NCI-H2171 (cell line): ENCODE data around the gene KDF1.
A peak's percentile ranks its signal among the peaks of the same experiment; 100 is the strongest.
"Not testable (repeated sequence)": the region's sequence is repeated elsewhere in the genome, so short reads cannot be mapped to it uniquely, and the experiment has no call there.

ENCODE experiments used
- DNase-seq: peaks from one replicate; lab custom pipeline; 2025; lab: John Stamatoyannopoulos, UW

The KDF1 gene

DNA sequence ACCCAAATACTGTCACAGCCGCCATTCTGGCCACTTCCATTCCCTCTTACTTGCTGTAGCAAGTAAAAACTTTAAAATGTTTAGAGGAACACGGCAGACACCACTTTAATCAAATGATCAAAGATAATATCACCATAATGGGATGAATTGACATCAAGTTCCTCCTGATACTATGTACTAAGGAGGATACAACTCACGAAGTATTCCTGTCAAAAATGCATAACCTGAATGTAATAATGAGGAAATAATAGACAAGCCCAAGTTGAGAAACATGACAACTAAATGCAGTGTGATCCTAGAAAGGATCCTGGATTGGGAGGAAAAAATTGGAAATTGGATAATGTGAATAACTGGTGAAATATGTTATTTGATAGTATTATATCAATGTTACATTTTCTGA lies 3.9 kb downstream of the KDF1 start:
- DNase-seq = no peak

DNA sequence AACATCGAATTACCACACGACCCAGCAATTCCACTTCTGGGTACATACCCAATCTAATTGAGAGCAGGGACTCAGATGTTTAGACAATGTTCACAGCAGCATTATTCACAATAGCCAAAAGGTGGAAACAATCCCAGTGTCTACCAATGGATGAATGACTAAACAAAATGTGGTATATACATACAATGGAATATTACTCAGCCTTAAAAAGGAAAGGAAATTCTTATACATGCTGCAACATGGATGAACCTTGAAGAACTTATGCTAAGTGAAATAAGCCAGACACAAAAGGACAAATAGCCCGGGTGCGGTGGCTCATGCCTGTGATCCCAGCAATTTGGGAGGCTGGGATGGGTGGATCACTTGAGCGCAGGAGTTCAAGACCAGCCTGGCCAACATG lies 6.9 kb downstream of the KDF1 start:
- DNase-seq = no peak

DNA sequence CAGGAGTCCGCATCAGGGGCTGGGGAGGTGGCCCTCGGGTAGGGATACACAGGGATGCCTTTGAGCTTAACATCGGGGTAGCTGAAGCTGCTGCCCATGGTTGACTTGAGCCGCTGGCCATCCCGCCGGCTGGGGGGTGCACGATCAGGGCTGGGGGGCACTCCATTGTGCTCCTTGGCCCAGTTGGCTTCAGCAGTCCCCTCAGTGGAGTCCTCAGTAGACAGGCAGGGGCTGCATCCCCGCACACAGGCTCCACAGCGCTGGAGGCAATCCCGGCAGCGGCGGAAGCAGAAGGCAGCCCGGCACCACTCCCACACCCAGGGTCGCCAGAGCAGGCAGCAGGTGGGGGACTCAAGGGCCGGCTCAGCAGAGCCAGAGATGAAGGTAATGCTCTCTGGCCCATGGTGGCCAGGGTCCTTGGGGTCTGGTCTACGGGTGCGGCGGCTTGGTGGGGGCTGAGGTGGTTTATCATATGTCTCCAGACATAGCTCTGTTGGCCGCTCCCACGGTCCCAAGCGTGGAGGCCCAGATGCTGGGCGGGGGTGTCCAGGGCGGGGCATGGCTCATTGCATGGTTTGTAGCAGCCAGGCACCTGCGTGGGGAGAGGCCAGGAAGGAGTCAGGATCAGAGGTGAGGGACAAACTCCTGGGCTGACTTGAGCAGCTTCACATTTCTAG lies 8.3 kb downstream of the KDF1 start:
- no peak for DNase-seq

DNA sequence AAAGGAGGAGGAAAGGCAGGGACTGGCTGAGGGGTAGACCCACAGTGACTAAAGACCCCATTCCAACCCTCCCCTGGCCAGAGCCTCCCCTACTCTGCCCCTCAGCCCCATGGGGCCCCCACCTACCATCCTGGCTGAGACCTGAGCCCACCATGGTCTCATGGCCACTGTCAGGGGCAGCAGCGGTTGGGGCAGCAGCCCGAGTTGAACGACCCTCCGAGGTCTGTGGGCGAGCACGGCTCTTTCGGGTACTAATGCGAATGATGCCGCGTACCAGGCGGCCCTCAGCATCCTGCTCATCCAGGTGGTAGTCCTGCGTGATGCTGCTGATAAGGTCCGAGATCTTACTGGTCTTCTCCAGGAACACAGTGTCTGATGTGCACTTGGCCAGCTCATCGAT lies 9.1 kb downstream of the KDF1 start:
- no peak for DNase-seq

DNA sequence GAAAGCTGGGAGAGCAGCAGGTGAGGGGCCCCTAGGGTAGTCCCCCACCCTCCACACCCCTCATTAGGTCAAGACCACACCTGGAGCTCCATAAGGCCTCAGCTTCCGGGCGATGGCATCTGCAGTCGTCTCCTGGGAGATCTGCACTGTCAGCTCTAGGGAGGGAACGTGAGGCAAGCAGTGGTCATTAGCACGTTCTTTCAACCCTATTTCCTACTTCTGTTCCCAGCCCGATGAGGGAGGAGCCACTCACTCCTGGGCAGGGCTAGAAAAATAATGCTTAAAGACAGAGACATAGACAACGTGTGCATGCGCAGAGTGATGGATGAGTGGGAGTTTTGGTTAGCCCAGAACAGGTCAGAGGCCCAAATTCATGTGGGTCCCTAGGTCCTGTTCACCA lies 9.7 kb downstream of the KDF1 start:
- no peak for DNase-seq

DNA sequence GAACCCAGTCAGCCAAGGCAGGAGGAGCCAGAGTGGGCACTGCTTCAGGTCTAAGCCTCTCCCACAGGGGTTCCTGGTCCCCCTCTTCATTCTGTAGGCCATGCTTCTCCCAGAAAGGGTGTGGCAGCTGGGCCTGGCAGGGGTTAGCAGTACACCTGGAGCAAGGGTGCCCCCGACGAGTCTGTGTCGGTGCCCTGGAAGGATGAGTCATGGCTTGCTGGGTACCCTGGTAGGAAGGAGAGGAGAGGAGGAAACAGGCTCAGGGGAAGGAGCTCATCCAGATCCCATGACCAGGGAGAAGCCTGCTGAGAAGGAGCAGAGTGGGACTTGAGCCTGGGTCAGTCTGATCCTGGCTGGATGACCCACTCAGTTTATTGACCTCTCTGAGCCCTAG lies 10.3 kb downstream of the KDF1 start:
- no peak for DNase-seq

DNA sequence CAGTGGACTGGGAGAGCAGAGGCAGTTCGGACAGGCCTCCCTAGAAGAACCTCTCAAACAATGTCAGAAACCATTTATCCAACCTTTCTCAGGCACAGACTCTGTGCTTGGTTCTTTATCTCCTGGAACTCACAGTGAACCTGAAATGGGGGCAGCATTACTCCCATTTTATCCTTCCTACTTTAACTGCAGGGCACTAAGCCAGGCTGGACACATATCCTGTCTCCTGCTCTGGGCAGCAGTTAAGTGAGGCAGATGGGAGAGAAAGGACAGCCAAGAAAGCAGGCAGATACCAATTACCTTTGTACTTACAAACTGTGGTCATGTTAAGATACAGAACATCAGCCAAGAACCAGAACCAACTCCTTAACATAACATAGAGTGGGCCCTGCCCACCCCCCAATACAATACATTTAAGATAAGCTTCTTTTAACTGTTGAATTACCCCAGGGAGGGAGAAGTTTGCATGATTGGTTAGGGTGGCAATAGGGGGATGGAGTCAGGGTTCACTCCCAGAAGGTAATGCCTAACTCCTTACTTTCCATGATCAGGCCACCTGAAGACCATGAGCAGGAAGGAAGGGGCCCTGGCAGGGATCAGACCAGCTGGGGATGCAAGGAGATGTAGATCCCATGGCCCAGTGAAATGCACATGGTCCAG lies 10.9 kb downstream of the KDF1 start:
- DNase-seq = no peak

DNA sequence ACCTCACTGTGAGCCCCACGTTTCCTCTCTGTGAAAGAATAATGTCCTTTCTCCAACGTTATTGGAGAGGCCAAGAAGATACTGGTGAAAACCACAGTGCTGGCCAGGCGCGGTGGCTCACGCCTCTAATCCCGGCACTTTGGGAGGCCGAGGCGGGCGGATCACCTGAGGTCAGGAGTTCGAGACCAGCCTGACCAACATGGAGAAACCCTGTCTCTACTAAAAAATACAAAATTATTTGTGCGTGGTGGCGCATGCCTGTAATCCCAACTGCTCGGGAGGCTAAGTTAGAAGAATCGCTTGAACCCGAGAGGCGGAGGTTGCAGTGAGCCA lies 11.6 kb downstream of the KDF1 start:
- DNase-seq = not testable (repeated sequence)

DNA sequence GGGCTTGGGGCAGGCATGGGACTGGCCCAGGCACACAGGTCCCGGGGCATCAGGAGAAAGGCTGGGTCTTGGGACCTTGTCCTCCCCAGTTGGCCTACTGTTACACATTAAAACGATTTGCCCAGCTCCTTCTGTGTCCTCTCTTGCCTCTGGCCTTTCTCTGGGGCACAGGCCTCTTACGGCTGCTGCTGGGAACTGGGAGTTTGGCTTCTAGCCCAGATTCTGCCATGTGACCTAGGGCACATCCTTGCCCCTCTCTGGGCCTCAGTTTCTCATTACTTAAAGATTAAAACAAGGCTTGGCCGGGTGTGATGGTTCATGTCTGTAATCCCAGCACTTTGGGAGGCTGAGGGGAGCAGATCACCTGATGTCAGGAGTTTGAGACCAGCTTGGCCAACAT lies 14.0 kb downstream of the KDF1 start:
- DNase-seq = no peak

DNA sequence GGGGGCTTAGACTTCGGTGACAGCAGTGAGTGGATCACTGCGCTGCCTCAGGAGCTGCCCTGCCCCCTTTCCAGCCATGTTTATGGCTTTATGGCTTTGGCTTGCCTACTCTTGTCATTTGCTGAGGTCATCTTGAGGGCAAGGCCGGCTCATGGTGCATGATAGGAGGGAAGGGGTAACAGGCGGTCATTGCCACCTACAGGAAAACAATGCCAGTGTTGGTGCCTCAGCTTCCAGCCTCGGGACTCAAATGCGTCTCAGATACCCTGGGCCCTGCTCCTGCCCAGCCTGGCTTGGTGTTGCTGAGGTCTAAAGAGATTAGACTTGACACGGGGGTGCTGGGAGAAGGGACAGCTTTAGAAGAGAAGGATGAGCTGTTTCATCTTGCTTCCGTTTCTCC lies 14.5 kb downstream of the KDF1 start:
- DNase-seq = no peak

DNA sequence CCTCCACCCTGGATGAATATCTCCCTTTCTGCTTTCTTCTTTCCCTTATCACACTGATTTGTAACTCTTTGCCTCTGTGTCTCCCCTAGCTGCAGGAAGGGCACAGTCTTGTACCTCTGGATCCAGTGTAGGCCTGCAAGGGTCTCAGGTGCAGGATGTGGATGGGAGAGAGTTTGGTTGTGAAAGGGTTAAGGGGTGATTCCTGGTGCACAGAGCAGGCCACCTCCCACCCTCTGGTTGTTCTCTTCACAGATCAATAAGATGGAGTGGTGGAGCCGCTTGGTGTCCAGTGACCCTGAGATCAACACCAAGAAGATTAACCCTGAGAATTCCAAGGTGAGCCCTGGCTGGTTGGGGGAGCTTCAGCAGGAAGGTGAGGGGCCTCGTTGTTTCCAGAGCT lies 15.1 kb downstream of the KDF1 start:
- no peak for DNase-seq

DNA sequence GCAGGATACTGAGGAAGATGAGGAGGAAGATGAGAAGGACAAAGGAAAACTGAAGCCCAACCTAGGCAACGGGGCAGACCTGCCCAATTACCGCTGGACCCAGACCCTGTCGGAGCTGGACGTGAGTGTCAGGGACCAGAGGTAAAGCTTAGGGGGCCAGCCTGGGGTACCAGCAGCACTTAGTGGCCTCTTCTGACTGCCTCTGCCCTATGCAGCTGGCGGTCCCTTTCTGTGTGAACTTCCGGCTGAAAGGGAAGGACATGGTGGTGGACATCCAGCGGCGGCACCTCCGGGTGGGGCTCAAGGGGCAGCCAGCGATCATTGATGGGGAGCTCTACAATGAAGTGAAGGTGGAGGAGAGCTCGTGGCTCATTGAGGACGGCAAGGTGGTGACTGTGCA lies 17.6 kb downstream of the KDF1 start:
- no peak for DNase-seq

DNA sequence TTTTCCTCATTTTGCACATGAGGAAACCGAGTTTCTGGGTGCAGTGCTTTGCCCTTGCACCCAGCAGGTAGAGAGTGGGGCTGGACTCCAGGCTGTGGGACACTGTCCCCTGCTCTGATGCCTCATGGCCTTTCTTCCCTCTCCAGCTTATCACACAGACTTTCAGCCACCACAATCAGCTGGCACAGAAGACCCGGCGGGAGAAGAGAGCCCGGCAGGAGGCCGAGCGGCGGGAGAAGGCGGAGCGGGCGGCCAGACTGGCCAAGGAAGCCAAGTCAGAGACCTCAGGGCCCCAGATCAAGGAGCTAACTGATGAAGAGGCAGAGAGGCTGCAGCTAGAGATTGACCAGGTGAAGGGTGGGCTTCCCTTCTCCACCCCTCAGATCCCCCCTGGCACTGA lies 19.0 kb downstream of the KDF1 start:
- DNase-seq = no peak

DNA sequence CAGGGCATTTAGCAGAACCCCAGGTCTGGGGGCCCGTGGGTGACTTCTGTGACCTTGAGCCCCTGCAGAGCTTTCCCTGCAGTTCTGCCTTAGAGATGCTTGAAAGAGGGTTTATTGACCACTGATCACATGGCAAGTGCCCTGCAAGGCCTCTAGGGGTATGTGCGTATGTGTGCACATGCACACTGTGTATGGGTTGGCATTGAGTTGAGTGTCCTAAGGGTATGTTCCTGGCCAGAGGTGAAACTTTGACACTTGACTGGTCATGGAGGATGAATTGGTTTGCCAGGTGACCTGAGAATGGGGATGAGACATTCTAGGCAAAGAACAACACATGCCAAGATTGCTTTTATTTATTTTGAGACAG lies 21.6 kb downstream of the KDF1 start:
- no peak for DNase-seq

DNA sequence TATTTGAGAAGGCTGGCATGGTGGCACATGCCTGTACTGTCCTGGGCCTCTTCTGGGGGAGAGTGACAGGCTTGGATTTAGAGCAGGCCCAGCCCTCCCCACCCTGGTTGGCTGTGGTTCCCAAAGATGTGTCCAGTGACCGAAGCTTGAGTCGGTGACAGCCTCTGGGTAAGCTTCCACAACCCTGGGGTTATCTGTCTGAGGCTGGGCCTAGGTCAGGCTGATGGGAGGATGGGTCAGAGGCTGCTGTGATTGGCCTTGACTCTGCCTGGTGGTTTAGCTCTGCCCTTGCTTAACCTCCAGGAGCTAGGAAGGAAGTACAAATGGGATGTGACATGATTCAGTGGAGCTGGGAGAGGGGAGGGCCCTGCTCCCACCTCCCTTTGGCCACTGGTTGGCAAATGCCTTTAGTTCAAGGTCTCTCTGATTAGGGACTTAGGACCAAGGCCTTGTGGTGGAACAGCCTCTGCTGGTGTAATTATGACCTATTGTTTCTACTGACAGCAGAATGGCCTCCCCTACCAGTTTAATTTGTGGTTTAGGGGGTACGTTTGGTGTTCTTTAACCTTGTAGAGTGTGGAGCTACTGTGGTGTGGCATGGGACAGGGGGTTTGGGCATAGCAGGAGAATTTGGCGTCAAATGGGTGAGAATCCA lies 22.1 kb downstream of the KDF1 start:
- DNase-seq = no peak

DNA sequence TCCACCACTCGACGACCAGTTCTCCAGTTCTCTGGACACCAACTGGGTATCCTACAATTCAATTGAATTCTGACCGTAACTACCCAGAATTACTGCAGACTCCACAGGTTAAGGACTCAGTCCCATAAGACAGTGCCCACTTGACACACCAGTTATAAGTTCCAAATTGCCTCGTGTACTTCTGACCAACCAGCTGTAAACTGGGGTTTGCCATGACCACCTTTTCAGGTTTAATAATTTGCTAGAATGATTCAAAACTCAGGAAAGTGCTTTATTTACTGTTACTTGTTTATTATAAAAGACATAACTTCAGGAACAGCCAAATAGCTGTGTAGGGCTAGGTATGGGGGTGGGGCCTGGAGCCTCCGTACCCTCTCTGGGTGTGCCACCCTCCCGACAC lies 23.4 kb downstream of the KDF1 start:
- DNase-seq = no peak

DNA sequence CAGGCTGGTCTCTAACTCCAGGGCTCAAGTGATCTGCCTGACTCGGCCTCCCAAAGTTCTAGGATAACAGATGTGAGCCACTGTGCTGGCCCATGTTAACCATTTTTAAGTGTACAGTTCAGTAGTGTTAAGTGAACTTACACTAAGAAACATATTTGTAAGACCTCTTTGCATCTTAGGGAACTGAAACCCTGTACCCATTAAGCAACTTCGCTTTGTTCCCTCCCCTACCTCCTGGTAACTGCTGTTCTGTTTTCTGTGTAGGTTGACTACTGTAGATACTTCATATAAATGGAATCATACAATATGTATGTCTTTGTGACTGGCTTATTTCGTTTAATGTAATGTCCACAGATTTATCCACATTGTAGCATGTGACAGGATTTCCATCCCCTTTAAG lies 27.7 kb downstream of the KDF1 start:
- no peak for DNase-seq

DNA sequence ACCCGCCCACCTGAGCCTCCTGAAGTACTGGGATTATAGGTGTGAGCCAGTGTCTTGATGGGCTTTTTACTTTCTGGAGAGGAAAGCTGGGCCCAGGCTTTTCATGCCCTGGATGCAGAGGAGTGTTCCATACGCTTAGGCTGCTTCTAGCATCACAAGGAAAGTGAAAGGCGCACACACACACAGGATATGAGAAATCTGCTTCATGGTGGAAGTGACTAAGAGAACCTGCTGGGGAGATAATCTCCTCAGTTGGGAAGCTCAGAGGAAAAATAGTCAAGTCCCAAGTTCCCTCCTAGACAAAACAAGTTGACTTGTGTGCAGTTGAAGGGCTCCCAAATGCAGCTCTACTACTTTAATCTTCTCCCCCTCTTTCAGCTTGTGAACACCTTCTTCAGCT lies 36.6 kb downstream of the KDF1 start:
- DNase-seq = no peak

DNA sequence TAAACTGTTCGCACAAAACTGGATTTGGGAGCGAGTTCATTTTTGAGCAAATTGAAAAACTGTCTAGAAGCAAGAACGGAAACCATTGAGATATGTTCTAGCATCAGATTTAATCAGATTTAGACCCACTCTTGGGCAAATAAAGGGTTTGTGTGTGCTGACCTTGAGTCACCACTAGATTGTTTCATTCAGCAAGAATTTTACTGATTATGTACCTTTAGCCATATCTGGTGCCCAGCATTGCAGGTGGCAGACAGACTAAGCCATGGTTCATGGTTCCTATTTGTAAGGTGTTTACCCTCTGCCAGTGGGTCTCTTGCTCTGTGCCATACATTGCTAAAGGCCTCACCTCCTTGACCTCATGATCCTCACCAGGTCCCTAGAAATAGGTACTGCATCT lies 37.4 kb downstream of the KDF1 start:
- DNase-seq = no peak

DNA sequence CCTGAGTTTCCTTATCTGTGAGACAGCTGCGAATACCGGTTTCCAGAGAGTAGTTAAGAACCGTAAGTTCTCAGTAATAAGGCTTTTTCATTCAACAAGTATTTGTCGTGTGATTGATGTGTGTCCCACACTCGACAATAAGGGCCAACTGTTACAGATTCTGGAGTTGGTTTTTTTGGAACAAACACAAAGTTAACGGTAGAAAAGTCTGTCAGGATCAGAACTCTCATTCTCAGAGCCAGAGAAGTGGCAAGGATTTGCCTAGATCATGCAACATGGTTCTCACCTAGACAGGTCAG lies 37.9 kb downstream of the KDF1 start:
- no peak for DNase-seq

DNA sequence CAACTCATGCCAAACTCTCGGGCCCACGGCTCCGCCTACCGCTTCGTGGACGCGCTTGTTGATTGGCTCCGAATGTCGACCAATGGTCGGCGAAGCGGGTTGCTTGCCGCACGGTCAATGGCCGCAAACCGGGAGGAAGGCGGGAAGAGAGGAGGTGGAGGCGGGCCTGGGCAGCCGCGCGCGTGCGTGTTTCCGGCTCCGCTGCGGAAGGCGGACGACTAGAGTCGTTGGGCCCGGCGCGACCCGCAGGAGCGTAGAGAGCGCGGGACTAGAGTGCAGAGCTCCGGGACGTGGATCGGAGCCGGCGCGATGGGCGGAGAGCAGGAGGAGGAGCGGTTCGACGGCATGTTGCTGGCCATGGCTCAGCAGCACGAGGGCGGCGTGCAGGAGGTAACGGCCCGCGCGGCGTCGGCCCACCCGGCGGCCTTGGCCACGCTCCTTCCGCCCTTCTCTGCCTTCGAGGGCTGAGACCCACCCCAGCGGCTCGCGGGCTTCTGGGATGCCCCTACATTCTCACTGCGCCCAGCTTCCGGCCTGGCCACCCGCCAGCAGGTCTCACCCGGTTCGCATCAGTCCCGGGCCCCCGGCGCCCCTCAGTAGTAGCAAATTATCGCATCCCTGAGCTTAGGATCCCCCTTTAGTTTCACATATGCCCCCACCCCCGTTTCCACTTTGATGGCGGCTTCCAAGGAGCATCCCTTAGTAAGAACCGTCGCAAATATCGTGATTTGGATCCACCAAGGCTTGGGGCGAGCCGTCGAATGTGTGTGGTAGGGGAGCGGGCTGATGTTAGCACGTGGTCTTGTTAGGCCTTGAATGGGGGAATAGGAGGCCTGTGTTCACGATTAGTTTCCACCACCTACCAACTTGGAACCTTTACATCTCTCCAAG lies 38.5 kb downstream of the KDF1 start, which contains the start of gene NUDC:
NUDC (plus strand) TSS at position 204 of the 891 bp plus-strand sequence; CDS start at position 310, 106 bp downstream.
- peak; percentile 97 for DNase-seq

DNA sequence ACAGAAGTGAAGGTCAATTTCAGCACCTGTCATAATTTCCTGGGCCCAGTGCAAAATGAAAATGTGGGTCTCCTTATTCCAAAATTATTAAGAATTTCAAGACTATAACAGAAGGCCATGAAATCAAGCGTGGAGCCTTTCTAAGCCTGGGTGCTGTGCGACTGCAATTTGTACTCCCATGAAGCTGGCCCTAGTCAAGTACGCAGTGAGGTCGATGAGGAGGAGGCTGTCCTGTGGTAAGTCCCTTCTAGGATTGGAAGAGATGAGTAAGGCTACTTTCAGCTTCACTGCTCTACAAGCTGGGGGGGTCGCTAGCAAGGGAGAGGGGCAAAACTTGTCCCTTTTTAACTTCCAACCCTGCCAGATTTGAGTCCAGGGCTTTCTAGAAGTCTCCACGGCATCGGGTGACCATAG lies 39.1 kb downstream of the KDF1 start:
- no peak for DNase-seq
